ENCODE results near the gene KPNB1. TPM values are rescaled to one million over a fixed set of nuclear protein-coding genes. Genes with fewer than 3 reads are reported as not detected.
A peak's percentile ranks its signal among the peaks of the same experiment; 100 is the strongest.

The KPNB1 gene
- total RNA-seq, 1 experiment from 2014 or later = 742 TPM

DNA sequence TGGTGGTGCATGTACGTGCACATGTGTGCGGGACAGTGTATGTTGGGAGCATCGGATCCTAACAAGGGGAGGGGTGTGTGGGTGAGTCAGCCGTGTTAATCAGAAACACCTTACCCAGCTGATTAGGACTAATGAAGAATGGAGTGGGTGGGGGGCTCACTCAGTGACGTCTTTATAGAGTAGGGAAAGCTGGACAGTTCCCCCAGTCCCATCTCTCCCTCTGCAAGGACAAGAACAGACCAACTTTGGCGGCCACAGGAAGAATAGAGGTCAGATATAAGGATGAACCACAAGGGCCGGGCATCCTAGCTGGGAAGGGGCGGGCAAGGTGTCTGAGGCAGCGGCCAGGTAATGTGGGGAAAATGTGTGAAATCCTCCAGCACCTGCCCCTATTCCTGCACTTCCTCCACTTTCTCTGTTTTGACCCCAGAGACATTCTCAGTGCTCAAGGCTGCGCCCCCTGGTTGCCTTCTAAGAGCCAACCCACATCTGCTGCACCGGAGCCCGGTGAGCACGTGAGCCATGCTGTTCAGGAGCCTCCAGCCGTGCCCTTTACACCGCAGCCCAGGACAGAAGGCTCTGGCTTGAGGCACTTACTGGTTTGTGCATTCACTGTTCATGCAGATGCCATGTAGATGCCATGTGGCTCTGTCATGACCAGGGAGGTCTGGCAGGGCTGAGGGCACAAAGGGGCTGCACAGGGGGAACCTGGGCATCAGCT lies 64.4 kb downstream of the KPNB1 start:
- TF ChIP-seq, protein P1, sequence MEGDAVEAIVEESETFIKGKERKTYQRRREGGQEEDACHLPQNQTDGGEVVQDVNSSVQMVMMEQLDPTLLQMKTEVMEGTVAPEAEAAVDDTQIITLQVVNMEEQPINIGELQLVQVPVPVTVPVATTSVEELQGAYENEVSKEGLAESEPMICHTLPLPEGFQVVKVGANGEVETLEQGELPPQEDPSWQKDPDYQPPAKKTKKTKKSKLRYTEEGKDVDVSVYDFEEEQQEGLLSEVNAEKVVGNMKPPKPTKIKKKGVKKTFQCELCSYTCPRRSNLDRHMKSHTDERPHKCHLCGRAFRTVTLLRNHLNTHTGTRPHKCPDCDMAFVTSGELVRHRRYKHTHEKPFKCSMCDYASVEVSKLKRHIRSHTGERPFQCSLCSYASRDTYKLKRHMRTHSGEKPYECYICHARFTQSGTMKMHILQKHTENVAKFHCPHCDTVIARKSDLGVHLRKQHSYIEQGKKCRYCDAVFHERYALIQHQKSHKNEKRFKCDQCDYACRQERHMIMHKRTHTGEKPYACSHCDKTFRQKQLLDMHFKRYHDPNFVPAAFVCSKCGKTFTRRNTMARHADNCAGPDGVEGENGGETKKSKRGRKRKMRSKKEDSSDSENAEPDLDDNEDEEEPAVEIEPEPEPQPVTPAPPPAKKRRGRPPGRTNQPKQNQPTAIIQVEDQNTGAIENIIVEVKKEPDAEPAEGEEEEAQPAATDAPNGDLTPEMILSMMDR (conservative IDR thresholded peaks at IDR 0.05) = peak; percentile 38
- Histone ChIP-seq H3K4me2 (ENCODE audit: insufficient read depth, insufficient read length, low read length) (no peak overlapping the region), H3K18ac (ENCODE audit: insufficient read length, low read depth, low read length) (no peak overlapping the region), H3K79me1 (ENCODE audit: insufficient read depth, low read depth, low read length, poor library complexity, severe bottlenecking) (no peaks in the 10 kb centered on the region), H4K5ac (ENCODE audit: insufficient read length, low read depth, low read length) (no peak overlapping the region), H2BK12ac (ENCODE audit: insufficient read length, low read depth, low read length) (no peak overlapping the region), H3K27ac (ENCODE audit: insufficient read length, low read depth, low read length) (no peak overlapping the region), H3K27me3 (ENCODE audit: insufficient read depth, low read length) (no peaks in the 10 kb centered on the region), H3T11ph (ENCODE audit: low read length) (no peak overlapping the region), H3K56ac (ENCODE audit: insufficient read length, low read depth, low read length) (no peak overlapping the region), H3K23ac (ENCODE audit: insufficient read length, low read depth, low read length) (no peak overlapping the region), H2BK20ac (ENCODE audit: low read depth, low read length, poor library complexity, severe bottlenecking) (no peak overlapping the region), H3K9me3 (ENCODE audit: control insufficient read depth, low read depth, low read length) (no peaks in the 10 kb centered on the region), H3K79me2 (ENCODE audit: insufficient read depth, low read length) (no peaks in the 10 kb centered on the region), H2BK5ac (ENCODE audit: insufficient read length, low read length) (no peak overlapping the region), H3K9ac (ENCODE audit: extremely low read depth, insufficient read length, low read length) (no peak overlapping the region), H2BK15ac (ENCODE audit: low read depth, low read length) (no peak overlapping the region), H4K20me1 (ENCODE audit: control insufficient read depth, insufficient read depth, insufficient read length) (no peaks in the 10 kb centered on the region), H2BK120ac (ENCODE audit: low read depth, low read length, poor library complexity, severe bottlenecking) (no peak overlapping the region), H3K4ac (ENCODE audit: low read depth, low read length) (no peak overlapping the region), H4K91ac (ENCODE audit: insufficient read length, low read depth, low read length) (no peak overlapping the region), H2AFZ (ENCODE audit: low read length) (no peak overlapping the region), H3K23me2 (ENCODE audit: insufficient read length, low read depth, low read length, poor library complexity, severe bottlenecking) (no peaks in the 10 kb centered on the region), H2AK5ac (ENCODE audit: insufficient read length, low read length) (no peak overlapping the region), H3K4me1 (ENCODE audit: insufficient read depth, low read length) (no peaks in the 10 kb centered on the region), H4K8ac (replicated peaks; ENCODE audit: insufficient read length, low read depth, low read length) (no peak overlapping the region), H3K14ac (ENCODE audit: insufficient read depth, low read length) (no peak overlapping the region)
- Mint-ChIP-seq H3K27ac (no peak overlapping the region), H3K36me3 (ENCODE audit: insufficient read depth in 1 of 3, low read depth in 3 of 3) (peaks cover 2 to 13% (median 7%) of the 10 kb centered on the region in 3 experiments; a peak in 3 of 7 replicates), H3K27me3 (ENCODE audit: low read depth) (peaks cover 43% of the 10 kb centered on the region), H3K9me3 (no peaks in the 10 kb centered on the region), H3K4me1 (peaks cover 19 to 24% of the 10 kb centered on the region in 2 experiments), H3K4me3 (no peak overlapping the region)
- peak; percentile 77 for DNase-seq
- WGBS (ENCODE audit: extremely low coverage, insufficient read length, low lambda C conversion rate) = no CpG with 5 or more reads among the region's 15 CpGs
